DND-41 (cell line): ENCODE data around the gene CYP11A1.

Experiments
- ATAC-seq: fragments of 200-7000 bp; cut with Tn5 transposase; 3 replicates; pipeline ENCODE4 v1.9.1; 2021; ENCODE audit warnings: low read depth; ENCODE audit not compliant: insufficient read depth
- DNase-seq: peaks from one replicate; pipeline ENCODE4 v3.0.0-alpha.2; 2020
- H2AFZ ChIP-seq: 2 replicates; pipeline ENCODE4 v1.6.0; 2012; ENCODE audit warnings: low read depth, low read length
- H3K27ac ChIP-seq: 2 replicates; pipeline ENCODE4 v1.5.1; 2012; ENCODE audit warnings: low read length, inconsistent platforms
- H3K27me3 ChIP-seq: fragments of 200-600 bp; sonication (generic); 2 replicates; pipeline ENCODE4 v1.6.0; 2012; ENCODE audit warnings: low read length, mild to moderate bottlenecking, inconsistent platforms; ENCODE audit not compliant: insufficient read depth, poor library complexity
- H3K36me3 ChIP-seq: 2 replicates; pipeline ENCODE4 v1.5.1; 2012; ENCODE audit warnings: low read length, inconsistent platforms; ENCODE audit not compliant: insufficient read depth
- H3K4me1 ChIP-seq: 2 replicates; pipeline ENCODE4 v1.5.1; 2012; ENCODE audit warnings: mild to moderate bottlenecking, low read length; ENCODE audit not compliant: insufficient read depth
- H3K4me2 ChIP-seq: 2 replicates; pipeline ENCODE4 v1.6.0; 2012; ENCODE audit warnings: mild to moderate bottlenecking, moderate library complexity, low read length, inconsistent platforms; ENCODE audit not compliant: insufficient read depth
- H3K4me3 ChIP-seq, 2 experiments: fragments of 200-600 bp in 1 of 2; shearing (Covaris generic) in 1 of 2; 2 replicates each; pipeline ENCODE4 v1.5.1; 2012 to 2016; ENCODE audit warnings: inconsistent platforms in 2 of 2, low read length in 2 of 2, mild to moderate bottlenecking in 2 of 2, low read depth in 1 of 2, moderate library complexity in 1 of 2
- H3K79me2 ChIP-seq: 2 replicates; pipeline ENCODE4 v1.6.0; 2012; ENCODE audit warnings: low read length, inconsistent platforms; ENCODE audit not compliant: insufficient read depth
- H3K9ac ChIP-seq: 2 replicates; pipeline ENCODE4 v1.6.0; 2012; ENCODE audit warnings: low read depth, mild to moderate bottlenecking, inconsistent platforms, low read length, moderate library complexity
- H3K9me3 ChIP-seq: 2 replicates; pipeline ENCODE4 v1.5.1; 2012; ENCODE audit warnings: low read length, moderate library complexity, mild to moderate bottlenecking, inconsistent platforms; ENCODE audit not compliant: insufficient read depth, severe bottlenecking
- H4K20me1 ChIP-seq: 2 replicates; pipeline ENCODE4 v1.6.0; 2012; ENCODE audit warnings: low read length; ENCODE audit not compliant: insufficient read depth
- EZH2 ChIP-seq: IDR thresholded peaks from 3 replicates; pipeline ENCODE4 v1.6.1; 2012; ENCODE audit warnings: borderline replicate concordance, low read depth, mild to moderate bottlenecking, moderate library complexity, low read length, inconsistent platforms; ENCODE audit not compliant: severe bottlenecking
- TF ChIP-seq, protein P1 (sequence below): IDR thresholded peaks from 2 replicates; pipeline ENCODE4 v1.5.1; 2012; ENCODE audit warnings: borderline replicate concordance, low read length, moderate library complexity, mild to moderate bottlenecking; ENCODE audit not compliant: poor library complexity, severe bottlenecking; ENCODE audit errors: extremely low read depth

Gene CYP11A1

DNA sequence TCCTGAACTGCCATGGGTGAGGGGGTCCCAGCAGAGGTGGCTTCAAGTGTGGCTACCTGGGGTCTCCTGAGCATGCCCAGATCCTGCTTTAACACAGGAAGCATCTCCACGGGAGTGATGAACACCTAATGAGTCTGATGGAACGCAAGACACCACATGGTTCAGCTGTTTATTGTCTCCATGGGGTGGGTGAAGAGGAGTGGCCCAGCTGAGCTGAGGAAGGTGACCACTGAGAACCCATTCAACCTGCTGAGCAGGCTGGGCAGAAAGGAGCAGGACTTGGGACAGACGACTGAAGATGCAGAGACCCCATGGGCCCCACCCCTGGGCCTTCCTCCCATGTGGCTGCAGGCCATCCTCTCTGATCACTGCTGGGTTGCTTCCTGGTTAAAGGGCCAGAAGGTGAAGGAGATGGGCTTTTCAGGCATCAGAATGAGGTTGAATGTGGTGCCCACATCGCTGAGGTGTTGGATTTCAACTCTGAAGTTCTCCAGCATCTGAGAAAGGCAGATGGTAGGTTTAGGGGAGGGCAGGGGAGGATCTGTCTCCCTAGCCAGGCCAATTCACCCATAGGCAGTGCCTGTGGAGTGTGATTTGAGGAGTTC lies 29.7 kb downstream of the CYP11A1 start:
- Histone ChIP-seq H3K9ac (no peak overlapping the region), H3K4me3 (no peak overlapping the region), H3K36me3 (no peaks in the 10 kb centered on the region), H3K79me2 (no peaks in the 10 kb centered on the region), H3K27ac (no peak overlapping the region), H3K4me1 (no peaks in the 10 kb centered on the region), H2AFZ (no peak overlapping the region), H3K9me3 (no peaks in the 10 kb centered on the region), H3K27me3 (no peaks in the 10 kb centered on the region), H3K4me2 (no peak overlapping the region), H4K20me1 (no peaks in the 10 kb centered on the region)
- DNase-seq = no peak
- TF ChIP-seq, protein P1, sequence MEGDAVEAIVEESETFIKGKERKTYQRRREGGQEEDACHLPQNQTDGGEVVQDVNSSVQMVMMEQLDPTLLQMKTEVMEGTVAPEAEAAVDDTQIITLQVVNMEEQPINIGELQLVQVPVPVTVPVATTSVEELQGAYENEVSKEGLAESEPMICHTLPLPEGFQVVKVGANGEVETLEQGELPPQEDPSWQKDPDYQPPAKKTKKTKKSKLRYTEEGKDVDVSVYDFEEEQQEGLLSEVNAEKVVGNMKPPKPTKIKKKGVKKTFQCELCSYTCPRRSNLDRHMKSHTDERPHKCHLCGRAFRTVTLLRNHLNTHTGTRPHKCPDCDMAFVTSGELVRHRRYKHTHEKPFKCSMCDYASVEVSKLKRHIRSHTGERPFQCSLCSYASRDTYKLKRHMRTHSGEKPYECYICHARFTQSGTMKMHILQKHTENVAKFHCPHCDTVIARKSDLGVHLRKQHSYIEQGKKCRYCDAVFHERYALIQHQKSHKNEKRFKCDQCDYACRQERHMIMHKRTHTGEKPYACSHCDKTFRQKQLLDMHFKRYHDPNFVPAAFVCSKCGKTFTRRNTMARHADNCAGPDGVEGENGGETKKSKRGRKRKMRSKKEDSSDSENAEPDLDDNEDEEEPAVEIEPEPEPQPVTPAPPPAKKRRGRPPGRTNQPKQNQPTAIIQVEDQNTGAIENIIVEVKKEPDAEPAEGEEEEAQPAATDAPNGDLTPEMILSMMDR = no peak
- no peak for TF ChIP-seq EZH2
- ATAC-seq = no peak

DNA sequence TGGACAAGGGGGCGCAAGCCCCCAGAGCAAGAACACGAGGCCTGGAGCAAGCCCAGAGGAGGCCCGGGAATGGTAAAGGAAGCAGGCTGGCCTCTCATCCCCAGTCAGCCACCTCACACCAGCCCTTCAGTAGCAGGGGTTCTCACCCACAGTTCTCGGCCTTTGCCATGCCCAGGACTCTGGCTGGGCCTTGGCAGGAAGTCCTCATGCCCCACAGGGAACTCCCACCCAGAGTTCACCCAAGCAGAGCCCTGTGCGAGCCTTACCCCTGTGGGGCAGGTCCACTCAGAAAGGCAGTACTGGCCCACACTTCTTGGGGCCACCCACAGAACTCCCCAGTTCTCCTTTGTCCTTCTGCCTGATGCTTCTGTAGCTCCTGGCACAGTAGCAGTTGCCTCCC lies 30.3 kb downstream of the CYP11A1 start:
- Histone ChIP-seq H3K9ac (no peak overlapping the region), H2AFZ (no peak overlapping the region), H3K27ac (no peak overlapping the region), H3K9me3 (no peaks in the 10 kb centered on the region), H3K79me2 (no peaks in the 10 kb centered on the region), H3K4me3 (no peak overlapping the region), H3K4me2 (no peak overlapping the region), H3K27me3 (no peaks in the 10 kb centered on the region), H3K4me1 (no peaks in the 10 kb centered on the region), H3K36me3 (no peaks in the 10 kb centered on the region), H4K20me1 (no peaks in the 10 kb centered on the region)
- ATAC-seq (no peak), DNase-seq (no peak)
- TF ChIP-seq EZH2 = no peak
- TF ChIP-seq, protein P1 = no peak

DNA sequence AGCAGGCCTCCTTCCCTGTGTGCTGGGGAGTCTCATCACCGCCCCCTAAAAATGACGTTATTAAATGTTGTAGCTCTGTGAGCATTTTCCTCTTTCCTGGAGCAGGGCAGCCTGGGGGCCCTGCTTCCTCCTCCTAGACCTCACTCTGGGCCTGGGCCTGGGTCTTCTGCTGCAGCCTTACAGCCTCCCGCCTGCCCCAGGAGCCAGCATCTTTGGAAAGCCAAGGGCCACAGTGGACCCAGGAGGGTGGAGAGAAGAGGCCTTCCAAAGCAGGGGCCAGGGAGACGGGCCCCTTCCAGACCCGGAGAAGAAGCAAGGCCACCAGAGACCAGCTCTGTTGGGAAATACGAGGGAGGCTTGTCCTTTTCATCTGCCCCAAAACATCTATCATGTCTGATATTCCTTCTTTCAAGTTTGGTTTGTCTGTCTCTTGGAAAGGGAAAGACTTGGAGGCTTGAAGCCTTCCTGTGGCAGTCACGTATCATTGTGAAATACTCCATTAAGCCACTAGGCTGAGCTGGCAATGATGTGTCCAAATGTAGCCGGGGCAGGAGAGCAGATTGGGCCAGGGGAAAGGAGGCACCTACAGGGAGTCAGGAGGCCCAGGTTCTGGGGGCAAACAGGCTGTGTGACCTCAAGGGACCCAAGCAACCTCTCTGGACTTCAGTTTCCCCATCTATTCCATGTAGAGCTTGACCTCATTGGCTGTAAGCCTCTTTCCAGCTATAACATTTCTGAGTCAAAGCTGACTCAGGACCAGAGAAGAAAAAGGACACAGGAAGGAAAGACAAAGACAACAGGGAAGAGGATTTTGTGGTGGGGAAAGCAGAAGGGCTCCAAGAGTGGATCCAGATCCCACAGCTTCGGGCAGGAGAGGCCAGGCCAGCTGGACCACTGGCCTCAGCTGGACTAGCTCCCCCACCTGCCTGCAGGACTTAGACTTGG lies 31.1 kb downstream of the CYP11A1 start:
- DNase-seq (no peak), ATAC-seq (no peak)
- no peaks in the 10 kb centered on the region for H3K79me2 ChIP-seq
- no peaks in the 10 kb centered on the region for H3K36me3 ChIP-seq
- no peaks in the 10 kb centered on the region for H3K4me1 ChIP-seq
- H4K20me1 ChIP-seq = no peaks in the 10 kb centered on the region
- TF ChIP-seq EZH2 = no peak
- no peak overlapping the region for H3K27ac ChIP-seq
- no peaks in the 10 kb centered on the region for H3K9me3 ChIP-seq
- H3K4me3 ChIP-seq = no peak overlapping the region
- no peak overlapping the region for H3K9ac ChIP-seq
- no peak overlapping the region for H2AFZ ChIP-seq
- peaks cover 1% of the 10 kb centered on the region for H3K27me3 ChIP-seq
- H3K4me2 ChIP-seq = no peak overlapping the region

DNA sequence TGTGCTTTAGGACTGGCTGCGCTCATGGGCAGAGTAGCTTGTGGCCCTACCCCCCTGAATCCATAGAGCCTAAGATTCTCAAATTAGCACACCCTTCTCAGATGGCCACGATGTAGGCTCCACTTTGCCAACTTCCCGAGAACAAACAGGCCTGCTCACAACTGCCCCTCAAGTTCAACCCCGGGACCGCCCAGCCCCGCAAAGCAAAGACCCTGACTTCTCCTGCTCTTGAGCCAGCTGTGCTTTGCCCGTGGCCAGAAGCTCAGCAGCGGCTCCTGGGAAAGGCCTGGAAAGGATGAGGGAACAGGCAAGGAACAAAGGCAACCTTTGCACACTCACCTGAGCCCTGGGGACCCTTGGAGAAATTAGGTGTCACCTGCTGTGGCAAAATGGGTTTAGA lies 32.0 kb downstream of the CYP11A1 start:
- no peaks in the 10 kb centered on the region for H3K4me1 ChIP-seq
- peaks cover 3% of the 10 kb centered on the region for H3K27me3 ChIP-seq
- TF ChIP-seq EZH2 = no peak
- TF ChIP-seq, protein P1 = no peak

More for the DNA sequence above, 32.0 kb downstream of the CYP11A1 start:
- ATAC-seq = no peak
- Histone ChIP-seq H2AFZ (no peak overlapping the region), H3K9me3 (no peaks in the 10 kb centered on the region), H4K20me1 (no peaks in the 10 kb centered on the region), H3K36me3 (no peaks in the 10 kb centered on the region), H3K4me3 (no peak overlapping the region), H3K27ac (no peak overlapping the region), H3K9ac (no peak overlapping the region), H3K79me2 (no peaks in the 10 kb centered on the region), H3K4me2 (no peak overlapping the region)
- no peak for DNase-seq
